HEK293 (cell line): ENCODE data around the gene SPTBN5.

Experiments
- CTCF ChIA-PET: fragments of 350-600 bp; formaldehyde crosslinking; extraction: SDS; loops from one replicate; lab custom pipeline; 2021; ENCODE audit warnings: antibody characterized with exemption; lab: Yijun Ruan, JAX
- POLR2A ChIA-PET: fragments of 300-600 bp; formaldehyde crosslinking; extraction: SDS; loops from one replicate; lab custom pipeline; 2020; ENCODE audit warnings: antibody characterized with exemption, inconsistent platforms; lab: Yijun Ruan, JAX
- H3K27ac ChIP-seq: fragments of 200-500 bp; sonication (Bioruptor generic); 2 replicates; pipeline ENCODE4 v1.5.1; 2014; ENCODE audit warnings: low read depth, low read length, control low read depth, inconsistent platforms; ENCODE audit errors: extremely low read depth
- H3K36me3 ChIP-seq, 2 experiments: fragments of 200-500 bp in 1 of 2; sonication (Bioruptor generic) in 1 of 2; 1 replicate in 1 of 2; 2 replicates in 1 of 2; pipeline ENCODE4 v1.5.1; 2014 to 2017; ENCODE audit warnings: inconsistent platforms in 2 of 2, low read length in 2 of 2; ENCODE audit not compliant: control insufficient read depth in 2 of 2, insufficient read depth in 1 of 2
- H3K4me1 ChIP-seq: fragments of 200-500 bp; sonication (Bioruptor generic); 2 replicates; pipeline ENCODE4 v1.5.1; 2014; ENCODE audit warnings: mild to moderate bottlenecking, low read length, inconsistent platforms; ENCODE audit not compliant: control insufficient read depth, insufficient read depth
- H3K4me3 ChIP-seq: 2 replicates; pipeline ENCODE4 v1.5.1; 2011; ENCODE audit warnings: low read depth, mild to moderate bottlenecking, control low read depth, low read length, moderate library complexity
- H3K9me3 ChIP-seq: fragments of 200-500 bp; sonication (Bioruptor generic); 2 replicates; pipeline ENCODE4 v1.5.1; 2014; ENCODE audit warnings: low read depth, low read length, inconsistent platforms; ENCODE audit not compliant: control insufficient read depth, insufficient read depth
- AEBP2 ChIP-seq: fragments of 450-650 bp; formaldehyde crosslinking; IDR thresholded peaks from 2 replicates; pipeline ENCODE4 v1.5.1; 2016; ENCODE audit warnings: missing biosample characterization, missing genetic modification characterization, borderline replicate concordance
- HOXA7 ChIP-seq: sonication (generic); formaldehyde crosslinking; IDR thresholded peaks from 2 replicates; pipeline ENCODE4 v1.8.1; 2022; ENCODE audit warnings: missing genetic modification reagents, borderline replicate concordance
- INSM2 ChIP-seq: fragments of 450-650 bp; formaldehyde crosslinking; IDR thresholded peaks from 2 replicates; pipeline ENCODE4 v1.5.1; 2016; ENCODE audit warnings: missing biosample characterization, missing genetic modification characterization
- KLF7 ChIP-seq: fragments of 450-650 bp; formaldehyde crosslinking; IDR thresholded peaks from 2 replicates; pipeline ENCODE4 v1.5.1; 2016; ENCODE audit warnings: missing biosample characterization, missing genetic modification characterization, borderline replicate concordance
- MYNN ChIP-seq: fragments of 450-650 bp; formaldehyde crosslinking; IDR thresholded peaks from 2 replicates; pipeline ENCODE4 v1.5.1; 2016; ENCODE audit warnings: missing biosample characterization, missing genetic modification characterization, borderline replicate concordance
- SALL2 ChIP-seq: fragments of 450-650 bp; formaldehyde crosslinking; IDR thresholded peaks from 2 replicates; pipeline ENCODE4 v1.5.0; 2017; ENCODE audit warnings: missing biosample characterization, mild to moderate bottlenecking, missing genetic modification characterization, borderline replicate concordance
- TRIM28 ChIP-seq: IDR thresholded peaks from 2 replicates; pipeline ENCODE4 v1.6.1; 2011; ENCODE audit warnings: low read length, control low read depth, borderline replicate concordance
- WT1 ChIP-seq: fragments of 450-650 bp; formaldehyde crosslinking; IDR thresholded peaks from 2 replicates; pipeline ENCODE4 v1.5.1; 2016; ENCODE audit warnings: missing biosample characterization, missing genetic modification characterization
- ZBTB44 ChIP-seq: fragments of 450-650 bp; IDR thresholded peaks from 2 replicates; pipeline ENCODE4 v1.5.1; 2018; ENCODE audit warnings: missing biosample characterization, mild to moderate bottlenecking, missing genetic modification characterization
- ZFP3 ChIP-seq: fragments of 450-650 bp; formaldehyde crosslinking; IDR thresholded peaks from 2 replicates; pipeline ENCODE4 v1.5.1; 2016; ENCODE audit warnings: low read depth, missing biosample characterization, missing genetic modification characterization
- ZNF157 ChIP-seq: fragments of 450-650 bp; formaldehyde crosslinking; IDR thresholded peaks from 2 replicates; pipeline ENCODE4 v1.5.1; 2016; ENCODE audit warnings: missing biosample characterization, missing genetic modification characterization
- ZNF19 ChIP-seq: fragments of 450-650 bp; formaldehyde crosslinking; IDR thresholded peaks from 2 replicates; pipeline ENCODE4; 2016; ENCODE audit warnings: missing biosample characterization, missing genetic modification characterization, low read depth
- ZNF214 ChIP-seq: fragments of 450-650 bp; formaldehyde crosslinking; IDR thresholded peaks from 2 replicates; pipeline ENCODE4 v1.5.1; 2017; ENCODE audit warnings: missing biosample characterization, mild to moderate bottlenecking, missing genetic modification characterization, borderline replicate concordance
- ZNF274 ChIP-seq, 2 experiments: fragments of 200-500 bp in 1 of 2; fragments of 450-650 bp in 1 of 2; sonication (Bioruptor generic) in 1 of 2; formaldehyde crosslinking in 1 of 2; IDR thresholded peaks; 2 replicates each; pipeline versions ENCODE4 v1.5.1 to v1.6.1; 2014 to 2016; ENCODE audit warnings: borderline replicate concordance in 1 of 2, inconsistent platforms in 1 of 2, low read length in 1 of 2, missing biosample characterization in 1 of 2, missing genetic modification characterization in 1 of 2
- ZNF404 ChIP-seq: fragments of 450-650 bp; formaldehyde crosslinking; IDR thresholded peaks from 2 replicates; pipeline ENCODE4 v1.5.1; 2017; ENCODE audit warnings: missing biosample characterization, missing genetic modification characterization
- ZNF433 ChIP-seq: fragments of 450-650 bp; formaldehyde crosslinking; IDR thresholded peaks from 2 replicates; pipeline ENCODE4 v1.5.1; 2016; ENCODE audit warnings: missing biosample characterization, missing genetic modification characterization, low read depth
- ZNF473 ChIP-seq: fragments of 450-650 bp; formaldehyde crosslinking; IDR thresholded peaks from 2 replicates; pipeline ENCODE4 v1.5.1; 2017; ENCODE audit warnings: missing biosample characterization, missing genetic modification characterization
- ZNF501 ChIP-seq: fragments of 450-650 bp; formaldehyde crosslinking; IDR thresholded peaks from 2 replicates; pipeline ENCODE4 v1.5.1; 2016; ENCODE audit warnings: missing biosample characterization, missing genetic modification characterization
- ZNF654 ChIP-seq: fragments of 450-650 bp; formaldehyde crosslinking; IDR thresholded peaks from 2 replicates; pipeline ENCODE4 v1.5.1; 2016; ENCODE audit warnings: low read depth, missing biosample characterization, missing genetic modification characterization
- ZNF660 ChIP-seq: fragments of 450-650 bp; IDR thresholded peaks from 2 replicates; pipeline ENCODE4 v1.5.1; 2018; ENCODE audit warnings: missing biosample characterization, mild to moderate bottlenecking, missing genetic modification characterization

SPTBN5 gene

GRCh38 chr15:41861736-41862356, 32.0 kb downstream of the SPTBN5 start:
- Histone ChIP-seq H3K4me1 (peaks cover 2% of the 10 kb centered on the region; the same call in 1 of the 2 replicates), H3K36me3 (no peaks in the 10 kb centered on the region), H3K4me3 (no peak overlapping the region), H3K9me3 (no peaks in the 10 kb centered on the region), H3K27ac (no peak overlapping the region)
- POLR2A ChIA-PET = no interaction called here
- no peak for TF ChIP-seq ZNF214 (tag by site-specific recombination)
- TF ChIP-seq HOXA7 = no peak
- TF ChIP-seq INSM2 (tag by site-specific recombination) = no peak
- no peak for TF ChIP-seq ZBTB44
- no peak for TF ChIP-seq ZNF404 (tag by site-specific recombination)
- TF ChIP-seq WT1 (tag by site-specific recombination) = no peak
- TF ChIP-seq ZNF501 (tag by site-specific recombination) = no peak
- TF ChIP-seq ZNF654 (tag by site-specific recombination) = no peak
- no peak for TF ChIP-seq ZNF157 (tag by site-specific recombination)
- TF ChIP-seq AEBP2 (tag by site-specific recombination) = no peak
- no peak for TF ChIP-seq ZNF19 (tag by site-specific recombination)
- TF ChIP-seq ZNF660 (tag by site-specific recombination) = no peak
- TF ChIP-seq MYNN = no peak
- TF ChIP-seq TRIM28 = no peak
- no peak for TF ChIP-seq ZNF433 (tag by site-specific recombination)
- TF ChIP-seq ZFP3 (tag by site-specific recombination) = no peak
- TF ChIP-seq SALL2 (tag by site-specific recombination) = no peak
- TF ChIP-seq KLF7 (tag by site-specific recombination) = no peak
- no peak for TF ChIP-seq ZNF274 (IDR thresholded peaks at IDR 0.05; ENCODE audit: low read length)
- no peak for TF ChIP-seq ZNF274 (tag by site-specific recombination; IDR thresholded peaks at IDR 0.05; ENCODE audit: borderline replicate concordance)
- no peak for TF ChIP-seq ZNF473 (tag by site-specific recombination)
- CTCF ChIA-PET = interaction anchor here (0.6 kb wide), 1 partner anchor 255 kb away, joined by 3 read pairs; no protein-coding TSS in a partner anchor
